Hepatocyte (in vitro differentiated cells): Measurements from ENCODE around the gene ACBD3. TPM values are rescaled to one million over a fixed set of nuclear protein-coding genes. Genes with fewer than 3 reads are reported as not detected.

ENCODE experiments used
- DNase-seq: peaks from one replicate; pipeline ENCODE4 v3.0.0-alpha.2; 2016; ENCODE audit warnings: low spot score
- H2AFZ ChIP-seq: fragments of 200-600 bp; sonication (generic); 2 replicates; pipeline ENCODE4 v1.6.0; 2016; ENCODE audit warnings: antibody characterized with exemption, mild to moderate bottlenecking
- H3K27ac ChIP-seq: fragments of 200-600 bp; sonication (generic); 2 replicates; pipeline ENCODE4 v1.5.1; 2016; ENCODE audit warnings: mild to moderate bottlenecking
- H3K27me3 ChIP-seq: fragments of 200-600 bp; sonication (generic); 2 replicates; pipeline ENCODE4 v1.6.1; 2016
- H3K36me3 ChIP-seq: fragments of 200-600 bp; sonication (generic); replicated peaks from 2 replicates; pipeline ENCODE4 v1.5.1; 2016; ENCODE audit warnings: low read depth; ENCODE audit not compliant: insufficient read depth
- H3K4me1 ChIP-seq: fragments of 200-600 bp; sonication (generic); 2 replicates; pipeline ENCODE4 v1.5.1; 2016; ENCODE audit warnings: mild to moderate bottlenecking, moderate library complexity; ENCODE audit not compliant: insufficient read depth
- H3K4me2 ChIP-seq: fragments of 200-600 bp; sonication (generic); 2 replicates; pipeline ENCODE4 v1.6.0; 2016
- H3K4me3 ChIP-seq: fragments of 200-600 bp; sonication (generic); 2 replicates; pipeline ENCODE4 v1.5.1; 2016; ENCODE audit warnings: mild to moderate bottlenecking
- H3K79me2 ChIP-seq: fragments of 200-600 bp; sonication (generic); 2 replicates; pipeline ENCODE4 v1.6.0; 2017; ENCODE audit warnings: mild to moderate bottlenecking
- H3K9me2 ChIP-seq: fragments of 200-600 bp; sonication (generic); replicated peaks from 2 replicates; pipeline ENCODE4 v1.6.0; 2017; ENCODE audit warnings: mild to moderate bottlenecking; ENCODE audit not compliant: insufficient read depth
- H3K9me3 ChIP-seq: fragments of 200-600 bp; sonication (generic); 2 replicates; pipeline ENCODE4 v1.5.1; 2016; ENCODE audit warnings: low read depth, mild to moderate bottlenecking
- H4K20me1 ChIP-seq: fragments of 200-600 bp; sonication (generic); 2 replicates; pipeline ENCODE4 v1.6.0; 2016; ENCODE audit warnings: mild to moderate bottlenecking; ENCODE audit not compliant: insufficient read depth, poor library complexity, severe bottlenecking
- CTCF ChIP-seq: fragments of 200-600 bp; sonication (generic); IDR thresholded peaks from 2 replicates; pipeline ENCODE4 v1.5.1; 2016; ENCODE audit warnings: antibody characterized with exemption, mild to moderate bottlenecking; ENCODE audit not compliant: poor library complexity
- EZH2 ChIP-seq: fragments of 200-600 bp; sonication (generic); IDR thresholded peaks from 2 replicates; pipeline ENCODE4 v1.6.1; 2016; ENCODE audit warnings: antibody characterized with exemption, mild to moderate bottlenecking, borderline replicate concordance
- EZH2phosphoT487 ChIP-seq: fragments of 200-600 bp; sonication (generic); IDR thresholded peaks from one replicate; pipeline ENCODE4 v1.6.1; 2018; ENCODE audit warnings: antibody characterized with exemption, mild to moderate bottlenecking, low read depth, moderate library complexity; ENCODE audit not compliant: unreplicated experiment, severe bottlenecking
- WGBS: methylation state at CpG from one replicate; pipeline ENCODE4 v1.1.6; 2016; ENCODE audit warnings: low lambda C conversion rate; ENCODE audit errors: missing lambda C conversion rate; 5-methylcytosine and 5-hydroxymethylcytosine counted together
- polyA plus RNA-seq: library from polyadenylated mRNA; unstranded; fragments of >200 nt; fragmentation: Nextera tagmentation; extraction: Ambion mirVana; gene quantifications from 2 replicates; pipeline ENCODE4 v1.2.1, GENCODE V29; 2016
- total RNA-seq: library from RNA; depleted of rRNA; stranded (reverse); fragments of >200 nt; gene quantifications from 2 replicates; pipeline ENCODE4 v1.2.3, GENCODE V29; 2014

ACBD3 gene
- total and polyA plus RNA-seq, 2 experiments from 2014 or later: 50.8 to 60.3 TPM

GRCh38 chr1:226216056-226216455 is 29.5 kb upstream of the ACBD3 start:
- 52% methylated on average over 5 of the region's 5 CpGs for WGBS
- no peaks in the 10 kb centered on the region for H3K4me1 ChIP-seq
- no peak overlapping the region for H3K27ac ChIP-seq
- no peak overlapping the region for H3K4me2 ChIP-seq
- no peaks in the 10 kb centered on the region for H3K9me2 ChIP-seq
- no peak for DNase-seq
- H2AFZ ChIP-seq: no peak overlapping the region
- TF ChIP-seq EZH2 (no peak), CTCF (no peak), EZH2phosphoT487 (no peak)
- no peaks in the 10 kb centered on the region for H3K27me3 ChIP-seq
- no peaks in the 10 kb centered on the region for H3K36me3 ChIP-seq
- H3K79me2 ChIP-seq: no peaks in the 10 kb centered on the region
- no peaks in the 10 kb centered on the region for H4K20me1 ChIP-seq
- no peak overlapping the region for H3K4me3 ChIP-seq
- no peaks in the 10 kb centered on the region for H3K9me3 ChIP-seq

- WGBS: 66% methylated on average over 5 of the region's 5 CpGs
- Histone ChIP-seq H3K4me1 (no peaks in the 10 kb centered on the region), H3K36me3 (no peaks in the 10 kb centered on the region), H4K20me1 (no peaks in the 10 kb centered on the region), H3K9me2 (no peaks in the 10 kb centered on the region), H3K4me2 (no peak overlapping the region), H3K9me3 (no peaks in the 10 kb centered on the region), H3K27me3 (no peaks in the 10 kb centered on the region), H2AFZ (no peak overlapping the region), H3K27ac (no peak overlapping the region), H3K4me3 (no peak overlapping the region), H3K79me2 (no peaks in the 10 kb centered on the region)
- TF ChIP-seq EZH2phosphoT487 (no peak), CTCF (no peak), EZH2 (no peak)
- DNase-seq: no peak
Observed at GRCh38 chr1:226215239-226215638, 28.7 kb upstream of the ACBD3 start.

DNA sequence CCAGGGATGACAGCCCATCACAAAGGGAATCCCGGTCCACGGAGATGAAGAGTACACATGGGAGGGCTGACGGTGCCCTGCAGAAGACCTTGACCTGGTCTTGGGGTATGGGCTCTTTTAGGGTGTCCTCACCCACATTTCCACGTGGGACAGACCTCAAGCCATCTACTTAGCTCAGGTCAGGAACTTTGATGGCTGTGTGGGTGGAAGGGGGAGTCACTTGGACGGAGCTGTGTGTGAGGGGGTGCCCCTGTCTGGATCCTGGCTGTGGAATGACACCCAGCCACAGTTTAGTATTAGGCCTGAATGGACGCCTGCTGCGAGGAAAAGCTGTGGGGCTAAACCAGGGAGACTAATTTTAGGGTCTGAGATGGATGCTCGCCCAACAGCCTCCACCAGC is 26.0 kb upstream of the ACBD3 start:
- Histone ChIP-seq H3K9me2 (no peaks in the 10 kb centered on the region), H3K36me3 (no peaks in the 10 kb centered on the region), H3K27ac (no peak overlapping the region), H4K20me1 (no peaks in the 10 kb centered on the region), H3K4me2 (no peak overlapping the region), H3K9me3 (no peaks in the 10 kb centered on the region), H2AFZ (no peak overlapping the region), H3K4me1 (no peaks in the 10 kb centered on the region), H3K27me3 (no peaks in the 10 kb centered on the region), H3K79me2 (no peaks in the 10 kb centered on the region), H3K4me3 (no peak overlapping the region)
- TF ChIP-seq EZH2phosphoT487 (no peak), EZH2 (no peak), CTCF (no peak)
- WGBS: 94% methylated on average over 8 of the region's 8 CpGs
- DNase-seq: no peak
